ENCODE measurements around the gene TANGO6. TPM values are rescaled to one million over a fixed set of nuclear protein-coding genes. Genes with fewer than 3 reads are reported as not detected.

The TANGO6 gene
- total RNA-seq, 1 donor, result 13.7 TPM

DNA sequence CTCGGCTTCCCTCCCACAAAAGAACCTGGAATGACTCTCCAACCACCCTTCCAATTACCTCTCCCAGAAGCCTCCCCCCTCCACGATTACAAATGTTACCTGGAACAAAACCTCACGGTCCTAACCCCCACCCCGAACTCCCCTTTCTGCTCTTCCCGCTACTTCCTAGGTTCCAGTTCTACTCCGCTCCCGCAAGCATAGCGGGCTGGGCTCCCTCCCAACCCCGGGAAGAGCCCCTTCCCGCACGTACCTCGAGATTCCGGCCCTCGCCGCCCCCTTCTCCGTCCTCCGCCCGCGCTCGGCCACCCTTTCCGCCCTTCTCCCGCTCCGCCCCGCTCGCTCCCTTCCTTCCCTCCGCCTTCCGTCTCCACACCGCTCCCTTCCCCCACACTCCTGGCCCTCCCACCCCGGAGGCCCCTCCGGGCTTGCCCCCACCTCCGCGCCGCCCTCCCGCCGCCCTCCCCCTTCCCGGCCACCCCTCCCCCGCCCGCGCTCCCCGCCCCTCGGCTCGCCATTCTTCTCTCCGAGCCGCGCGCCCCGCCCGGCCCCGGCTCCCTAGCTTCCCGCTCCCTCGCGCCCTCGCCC lies 288.6 kb downstream of the TANGO6 start:
- peak in 2 of 3 donors; percentile 68 to 77 for DNase-seq (ENCODE audit: low read depth in 2 of 3, low spot score in 2 of 3)

DNA sequence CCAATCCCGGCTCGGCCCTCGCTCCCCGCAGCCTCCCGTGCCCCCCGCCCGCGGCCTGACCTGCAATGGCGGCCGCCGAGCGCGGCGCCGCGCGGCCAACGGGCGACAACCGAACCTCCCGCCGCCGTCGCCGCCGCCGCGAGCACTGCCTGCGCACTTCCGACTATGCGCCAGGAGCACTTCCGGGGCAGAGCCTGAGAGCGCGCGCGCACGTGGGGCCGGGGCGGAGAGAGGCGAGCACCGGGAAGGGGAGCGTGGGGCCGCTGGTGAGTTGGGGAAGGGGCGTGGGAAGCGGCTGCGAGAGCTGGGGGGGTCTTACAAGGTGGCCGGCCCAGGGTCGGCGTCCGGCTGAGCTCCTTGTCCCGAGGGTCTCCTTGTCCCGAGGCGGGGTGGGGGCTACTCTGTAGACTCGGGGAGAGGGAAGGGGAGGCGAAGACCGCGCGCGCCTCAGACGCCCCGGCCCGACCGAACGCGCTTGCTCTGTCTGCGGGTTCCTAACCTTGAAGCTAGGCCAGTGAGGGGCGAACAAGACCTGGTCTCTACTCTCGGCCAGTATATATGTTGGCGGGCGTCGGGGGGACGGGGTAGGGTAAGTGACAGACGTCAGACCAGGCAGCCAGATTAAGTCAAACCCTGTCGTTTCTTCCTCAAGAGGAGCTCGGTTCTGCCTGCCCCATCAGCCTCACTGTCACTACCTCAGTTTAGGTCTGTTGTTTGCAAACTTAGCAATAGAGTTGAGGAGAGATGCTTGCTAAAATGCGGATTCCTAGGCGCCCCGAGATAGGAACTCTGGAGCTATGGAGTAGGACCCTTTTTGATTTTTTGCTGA lies 289.3 kb downstream of the TANGO6 start, which contains the start of the genes CHTF8 and UTP4:
Gene CHTF8 (minus strand): TSS at position 165 of the 829 bp plus-strand sequence. CDS start 11,130 bp downstream, outside the sequence.
Gene UTP4 (plus strand): TSS at position 226 of the 829 bp plus-strand sequence. CDS start 811 bp downstream, outside the sequence.
- peak; percentile 74 to 90 (median 90) for DNase-seq (ENCODE audit: low read depth in 2 of 3, low spot score in 2 of 3)

- DNase-seq (ENCODE audit: low read depth in 2 of 3, low spot score in 2 of 3), result no peak
These were observed 290.1 kb downstream of the TANGO6 start for GRCh38 chr16:69133373-69133954.

Small RNA genes within 50 kb of the gene (small RNA-seq; reads per million reads assigned to genes)
- gene RF00019, result not detected
- gene RF00066, result not detected
- gene RNU6-898P, result not detected

Other genes with a start within 250 kb of the TANGO6 start
- 0.27 TPM for gene CDH3, start 198.2 kb upstream of the TANGO6 start, total RNA-seq
- 1.1 TPM for gene CDH1, start 106.2 kb upstream of the TANGO6 start, total RNA-seq

All from hematopoietic multipotent progenitor cell (in vitro differentiated cells).